BE2C (cell line): ENCODE measurements around the gene PHF21A.

ENCODE experiments used
- DNase-seq: peaks from one replicate; pipeline ENCODE4 v3.0.0-alpha.2; 2020
- H3K27me3 ChIP-seq: fragments of 250-450 bp; sonication (Bioruptor Pico); 2 replicates; pipeline ENCODE4 v1.5.1; 2020; ENCODE audit warnings: mild to moderate bottlenecking
- H3K36me3 ChIP-seq: fragments of 250-450 bp; sonication (Bioruptor Pico); 2 replicates; pipeline ENCODE4 v1.5.1; 2020; ENCODE audit warnings: mild to moderate bottlenecking
- H3K4me1 ChIP-seq: fragments of 250-450 bp; sonication (Bioruptor Pico); 2 replicates; pipeline ENCODE4 v1.5.1; 2020
- H3K4me3 ChIP-seq: 2 replicates; pipeline ENCODE4 v1.5.1; 2011; ENCODE audit warnings: low read depth, low read length
- H3K9me3 ChIP-seq: fragments of 250-450 bp; sonication (Bioruptor Pico); 2 replicates; pipeline ENCODE4 v1.5.1; 2020
- TF ChIP-seq, protein P1 (sequence below): IDR thresholded peaks from 2 replicates; pipeline ENCODE4 v1.5.1; 2012; ENCODE audit warnings: mild to moderate bottlenecking, low read depth, low read length

PHF21A gene

DNA sequence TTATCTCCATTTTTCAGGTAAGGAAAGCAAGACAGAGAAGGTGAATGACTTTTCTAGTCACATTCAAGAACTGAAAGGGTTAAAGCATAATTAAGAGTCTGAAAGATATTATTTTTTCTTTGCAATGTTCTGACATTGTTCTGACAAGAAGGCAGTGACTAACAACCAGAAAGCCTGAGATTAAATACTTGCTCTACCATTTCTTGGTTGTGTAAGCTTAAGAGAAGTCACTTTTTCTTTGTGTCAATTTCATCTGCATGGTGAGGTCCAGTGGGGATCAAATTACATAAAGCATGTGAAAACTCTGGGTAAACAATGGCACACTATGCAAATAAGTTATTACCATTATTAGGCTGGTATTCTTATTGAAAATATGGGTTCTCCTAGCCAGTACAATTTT lies 73.7 kb downstream of the PHF21A start:
- DNase-seq, result no peak
- H3K4me3 ChIP-seq, result no peak overlapping the region

DNA sequence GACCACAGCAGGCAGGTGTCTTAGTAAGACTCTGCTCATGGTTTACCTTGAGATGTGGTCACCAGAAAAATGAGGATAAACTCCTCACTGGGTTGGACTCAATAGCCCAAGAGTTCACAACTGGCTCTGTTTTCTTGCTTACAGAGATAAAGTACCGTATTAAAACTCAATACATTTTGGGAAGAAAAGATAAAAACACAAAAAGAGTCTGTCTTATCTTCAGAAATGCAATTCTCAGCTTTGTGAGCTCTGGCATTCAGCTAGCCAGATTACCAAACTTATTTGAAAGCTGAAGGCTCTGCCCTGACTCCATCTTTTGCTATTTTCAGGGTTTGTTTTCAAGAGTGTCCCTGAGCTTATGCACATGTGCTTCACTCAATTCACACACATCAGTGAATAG lies 75.4 kb downstream of the PHF21A start:
- Histone ChIP-seq H3K9me3 (no peaks in the 10 kb centered on the region), H3K4me1 (no peaks in the 10 kb centered on the region), H3K36me3 (no peaks in the 10 kb centered on the region), H3K27me3 (no peaks in the 10 kb centered on the region), H3K4me3 (no peak overlapping the region)
- TF ChIP-seq, protein P1, sequence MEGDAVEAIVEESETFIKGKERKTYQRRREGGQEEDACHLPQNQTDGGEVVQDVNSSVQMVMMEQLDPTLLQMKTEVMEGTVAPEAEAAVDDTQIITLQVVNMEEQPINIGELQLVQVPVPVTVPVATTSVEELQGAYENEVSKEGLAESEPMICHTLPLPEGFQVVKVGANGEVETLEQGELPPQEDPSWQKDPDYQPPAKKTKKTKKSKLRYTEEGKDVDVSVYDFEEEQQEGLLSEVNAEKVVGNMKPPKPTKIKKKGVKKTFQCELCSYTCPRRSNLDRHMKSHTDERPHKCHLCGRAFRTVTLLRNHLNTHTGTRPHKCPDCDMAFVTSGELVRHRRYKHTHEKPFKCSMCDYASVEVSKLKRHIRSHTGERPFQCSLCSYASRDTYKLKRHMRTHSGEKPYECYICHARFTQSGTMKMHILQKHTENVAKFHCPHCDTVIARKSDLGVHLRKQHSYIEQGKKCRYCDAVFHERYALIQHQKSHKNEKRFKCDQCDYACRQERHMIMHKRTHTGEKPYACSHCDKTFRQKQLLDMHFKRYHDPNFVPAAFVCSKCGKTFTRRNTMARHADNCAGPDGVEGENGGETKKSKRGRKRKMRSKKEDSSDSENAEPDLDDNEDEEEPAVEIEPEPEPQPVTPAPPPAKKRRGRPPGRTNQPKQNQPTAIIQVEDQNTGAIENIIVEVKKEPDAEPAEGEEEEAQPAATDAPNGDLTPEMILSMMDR, result no peak
- DNase-seq, result no peak

More for the DNA sequence above, 73.7 kb downstream of the PHF21A start:
- no peaks in the 10 kb centered on the region for H3K36me3 ChIP-seq
- H3K27me3 ChIP-seq, result no peaks in the 10 kb centered on the region
- TF ChIP-seq, protein P1, result no peak
- H3K9me3 ChIP-seq, result no peaks in the 10 kb centered on the region
- no peaks in the 10 kb centered on the region for H3K4me1 ChIP-seq

DNA sequence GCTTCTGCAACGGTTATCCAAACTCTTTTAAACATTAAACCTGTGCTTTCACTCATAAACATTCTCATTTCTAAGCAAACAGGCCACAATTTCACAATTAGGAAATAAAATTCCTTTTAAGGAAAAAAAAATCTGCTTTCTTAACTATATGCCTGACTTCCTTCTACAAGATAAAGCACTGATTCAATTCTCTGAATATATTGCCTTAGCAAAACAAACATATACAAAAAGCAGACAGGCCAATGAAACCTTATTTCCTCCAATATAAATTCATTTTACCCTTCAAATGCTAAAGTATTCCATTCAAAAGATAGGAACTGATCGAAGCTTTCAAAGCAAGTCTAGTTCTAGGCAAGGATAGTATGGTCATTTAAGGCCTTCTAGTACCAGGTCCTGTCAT lies 76.7 kb downstream of the PHF21A start:
- Histone ChIP-seq H3K36me3 (no peaks in the 10 kb centered on the region), H3K4me1 (no peaks in the 10 kb centered on the region), H3K4me3 (no peak overlapping the region), H3K27me3 (no peaks in the 10 kb centered on the region), H3K9me3 (no peaks in the 10 kb centered on the region)
- TF ChIP-seq, protein P1, result no peak
- DNase-seq, result no peak

DNA sequence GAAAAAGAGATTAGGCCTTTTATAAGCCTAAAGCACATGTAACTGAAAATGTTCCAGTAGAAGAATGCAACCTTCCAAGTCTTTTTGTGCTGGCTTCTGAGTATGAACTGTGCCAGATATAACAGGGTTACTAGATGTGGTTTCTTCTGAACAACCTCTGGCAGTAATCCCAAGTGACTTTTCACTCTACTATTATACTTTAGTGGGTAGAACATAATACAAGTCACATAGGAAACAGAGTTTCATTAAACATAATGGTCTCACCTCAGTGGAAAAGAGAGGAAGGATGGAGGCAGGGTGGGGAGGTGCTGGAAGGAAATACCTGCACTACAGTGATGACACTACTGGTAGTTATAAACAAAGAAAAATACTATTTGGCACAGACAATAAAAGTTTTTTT lies 81.3 kb downstream of the PHF21A start:
- no peak for DNase-seq
- Histone ChIP-seq H3K36me3 (no peaks in the 10 kb centered on the region), H3K9me3 (no peaks in the 10 kb centered on the region), H3K4me3 (no peak overlapping the region), H3K27me3 (no peaks in the 10 kb centered on the region), H3K4me1 (no peaks in the 10 kb centered on the region)
- TF ChIP-seq, protein P1, result no peak

DNA sequence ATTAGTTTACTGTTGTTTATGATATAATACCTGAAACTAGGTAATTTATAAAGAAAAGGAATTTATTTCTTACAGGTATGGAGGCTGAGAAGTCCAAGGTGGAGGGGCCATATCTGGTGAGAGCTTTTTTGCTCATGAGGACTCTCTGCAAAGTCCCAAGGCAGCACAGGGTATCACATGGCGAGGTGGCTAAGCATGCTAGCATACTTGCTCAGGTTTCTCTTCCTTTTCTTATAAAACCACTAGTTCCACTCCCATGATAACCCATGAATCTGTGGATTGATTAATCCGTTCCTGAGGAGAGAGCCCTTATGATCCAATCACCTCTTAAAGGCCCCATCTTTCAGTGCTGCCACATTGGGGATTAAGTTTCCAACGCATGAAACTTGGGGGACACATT lies 82.7 kb downstream of the PHF21A start:
- Histone ChIP-seq H3K27me3 (no peaks in the 10 kb centered on the region), H3K4me3 (no peak overlapping the region), H3K36me3 (no peaks in the 10 kb centered on the region), H3K4me1 (no peaks in the 10 kb centered on the region), H3K9me3 (no peaks in the 10 kb centered on the region)
- TF ChIP-seq, protein P1, result no peak
- DNase-seq, result no peak

DNA sequence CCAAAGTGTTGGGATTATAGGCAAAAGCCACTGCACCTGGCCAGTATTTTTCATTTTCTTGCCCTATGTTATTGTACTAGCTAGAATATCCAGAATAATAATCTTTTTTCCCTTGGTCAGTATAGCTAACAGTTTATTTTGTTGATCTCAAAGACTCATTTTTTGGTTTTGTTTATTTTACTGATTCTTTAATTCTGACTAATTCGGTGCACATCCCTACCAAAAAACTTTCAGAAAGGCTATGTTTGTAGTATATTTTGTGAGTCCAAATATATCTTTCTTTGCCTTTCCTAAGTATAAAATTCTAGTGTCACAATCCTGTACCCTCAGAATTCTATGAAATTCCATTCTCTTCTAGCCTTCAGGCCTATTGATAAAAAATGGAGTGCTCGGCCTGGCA lies 84.3 kb downstream of the PHF21A start:
- H3K27me3 ChIP-seq, result no peaks in the 10 kb centered on the region
- TF ChIP-seq, protein P1, result no peak

More for the DNA sequence above, 84.3 kb downstream of the PHF21A start:
- H3K4me1 ChIP-seq, result no peaks in the 10 kb centered on the region
- no peaks in the 10 kb centered on the region for H3K9me3 ChIP-seq
- no peaks in the 10 kb centered on the region for H3K36me3 ChIP-seq
- H3K4me3 ChIP-seq, result no peak overlapping the region
- DNase-seq, result no peak
